Neural cell (in vitro differentiated cells): Measurements from ENCODE around the gene TNS3. TPM values are rescaled to one million over a fixed set of nuclear protein-coding genes. Genes with fewer than 3 reads are reported as not detected.

ENCODE experiments used
- H2AFZ ChIP-seq: fragments of 200-600, 300-800 bp; sonication (generic), shearing (Covaris generic); 2 replicates; pipeline ENCODE4 v1.6.0; 2014; ENCODE audit warnings: low read depth, mild to moderate bottlenecking, antibody characterized with exemption, low read length, moderate library complexity
- H3F3A ChIP-seq: fragments of 200-600 bp; shearing (Covaris generic); 2 replicates; pipeline ENCODE4 v1.6.1; 2016; ENCODE audit warnings: mild to moderate bottlenecking, moderate library complexity, mixed read lengths, antibody characterized with exemption, low read length; ENCODE audit not compliant: insufficient read depth, poor library complexity, severe bottlenecking
- H3K27ac ChIP-seq: fragments of 200-600, 300-800 bp; sonication (generic), shearing (Covaris generic); 2 replicates; pipeline ENCODE4 v1.5.1; 2014; ENCODE audit warnings: mild to moderate bottlenecking, low read length, moderate library complexity
- H3K27me3 ChIP-seq: fragments of 300-800, 200-600 bp; sonication (generic), shearing (Covaris generic); 2 replicates; pipeline ENCODE4 v1.6.0; 2014; ENCODE audit warnings: mild to moderate bottlenecking, low read depth, low read length, moderate library complexity; ENCODE audit not compliant: insufficient read depth
- H3K36me3 ChIP-seq: fragments of 300-800, 200-600 bp; sonication (generic), shearing (Covaris generic); 2 replicates; pipeline ENCODE4 v1.5.1; 2014; ENCODE audit warnings: mild to moderate bottlenecking, antibody characterized with exemption, low read length, moderate library complexity; ENCODE audit not compliant: insufficient read depth
- H3K4me2 ChIP-seq: fragments of 300-800, 200-600 bp; sonication (generic), shearing (Covaris generic); 2 replicates; pipeline ENCODE4 v1.6.0; 2014; ENCODE audit warnings: mild to moderate bottlenecking, low read length
- H3K4me3 ChIP-seq: fragments of 300-800, 200-600 bp; sonication (generic), shearing (Covaris generic); 2 replicates; pipeline ENCODE4 v1.5.1; 2014; ENCODE audit warnings: mild to moderate bottlenecking, low read length, moderate library complexity
- H3K79me2 ChIP-seq: fragments of 200-600 bp; shearing (Covaris generic); replicated peaks from 2 replicates; pipeline ENCODE4 v1.6.0; 2014; ENCODE audit warnings: mild to moderate bottlenecking, low read length, moderate library complexity; ENCODE audit not compliant: insufficient read depth
- H3K9ac ChIP-seq: fragments of 300-800, 200-600 bp; sonication (generic), shearing (Covaris generic); 2 replicates; pipeline ENCODE4 v1.6.1; 2016; ENCODE audit warnings: mild to moderate bottlenecking, low read length, mixed read lengths
- H3K9me2 ChIP-seq: fragments of 200-600 bp; shearing (Covaris generic); 2 replicates; pipeline ENCODE4 v1.6.1; 2016; ENCODE audit warnings: mild to moderate bottlenecking, low read length, mixed read lengths; ENCODE audit not compliant: insufficient read depth
- H3K9me3 ChIP-seq: fragments of 200-600, 300-800 bp; sonication (generic), shearing (Covaris generic); 2 replicates; pipeline ENCODE4 v1.6.1; 2016; ENCODE audit warnings: mild to moderate bottlenecking, mixed run types, low read length, moderate library complexity, mixed read lengths
- H4K20me1 ChIP-seq: fragments of 200-600 bp; shearing (Covaris generic); 2 replicates; pipeline ENCODE4 v1.6.1; 2016; ENCODE audit warnings: mild to moderate bottlenecking, mixed run types; ENCODE audit not compliant: insufficient read depth
- CTCF ChIP-seq: fragments of 450-650 bp; IDR thresholded peaks from 2 replicates; pipeline ENCODE4 v1.5.1; 2014; ENCODE audit warnings: antibody characterized with exemption, mild to moderate bottlenecking, moderate library complexity; ENCODE audit not compliant: poor library complexity, severe bottlenecking
- EP300 ChIP-seq: fragments of 450-650 bp; conservative IDR thresholded peaks from 2 replicates; pipeline ENCODE4 v1.6.1; 2014; ENCODE audit warnings: antibody characterized with exemption, mild to moderate bottlenecking, moderate library complexity; ENCODE audit not compliant: poor library complexity, severe bottlenecking
- EZH2 ChIP-seq: fragments of 200-600, 300-800 bp; shearing (Covaris generic), sonication (generic); IDR thresholded peaks from 2 replicates; pipeline ENCODE4 v1.6.1; 2014; ENCODE audit warnings: antibody characterized with exemption, low read length, borderline replicate concordance, mild to moderate bottlenecking; ENCODE audit not compliant: insufficient read depth, poor library complexity, severe bottlenecking
- MXI1 ChIP-seq: fragments of 450-650 bp; conservative IDR thresholded peaks from 2 replicates; pipeline ENCODE4 v1.6.1; 2014; ENCODE audit warnings: antibody characterized with exemption, mild to moderate bottlenecking; ENCODE audit not compliant: poor library complexity, severe bottlenecking
- POLR2AphosphoS5 ChIP-seq: IDR thresholded peaks from 2 replicates; pipeline ENCODE4 v1.6.1; 2012
- RAD21 ChIP-seq: fragments of 450-650 bp; conservative IDR thresholded peaks from 2 replicates; pipeline ENCODE4 v1.6.1; 2014; ENCODE audit warnings: antibody characterized with exemption, mild to moderate bottlenecking, moderate library complexity
- REST ChIP-seq: IDR thresholded peaks from 2 replicates; pipeline ENCODE4 v1.6.1; 2012; ENCODE audit warnings: borderline replicate concordance
- SMC3 ChIP-seq: fragments of 450-650 bp; conservative IDR thresholded peaks from 2 replicates; pipeline ENCODE4 v1.6.1; 2014; ENCODE audit warnings: antibody characterized with exemption, mild to moderate bottlenecking, moderate library complexity; ENCODE audit not compliant: poor library complexity
- TAF1 ChIP-seq: IDR thresholded peaks from 2 replicates; pipeline ENCODE4 v1.6.1; 2012; ENCODE audit warnings: low read depth
- polyA plus RNA-seq: library from polyadenylated mRNA; depleted of rRNA; stranded (reverse); fragments of >200 nt; gene quantifications from 2 replicates; pipeline ENCODE4 v1.2.3, GENCODE V29; 2014

TNS3 gene
- polyA plus RNA-seq, 1 donor from 2014 or later = 0.58 TPM

- Histone ChIP-seq H3K4me3 (no peak overlapping the region), H2AFZ (no peak overlapping the region), H3K27me3 (no peaks in the 10 kb centered on the region), H3K9me2 (no peaks in the 10 kb centered on the region), H3K27ac (no peak overlapping the region), H3K9me3 (no peaks in the 10 kb centered on the region), H4K20me1 (no peaks in the 10 kb centered on the region), H3K79me2 (no peaks in the 10 kb centered on the region), H3F3A (no peaks in the 10 kb centered on the region), H3K36me3 (no peaks in the 10 kb centered on the region), H3K9ac (no peak overlapping the region), H3K4me2 (no peak overlapping the region)
- TF ChIP-seq MXI1 (no peak), TAF1 (no peak), REST (no peak), POLR2AphosphoS5 (no peak), CTCF (no peak), EZH2 (no peak), RAD21 (no peak), SMC3 (no peak), EP300 (no peak)
Measured at GRCh38 chr7:47433564-47433895, 148.4 kb downstream of the TNS3 start.

GRCh38 chr7:47432671-47433563 is 149.0 kb downstream of the TNS3 start:
- H3K27ac ChIP-seq = no peak overlapping the region
- no peaks in the 10 kb centered on the region for H3K36me3 ChIP-seq
- no peaks in the 10 kb centered on the region for H3K9me3 ChIP-seq
- no peak overlapping the region for H3K4me2 ChIP-seq
- H3K9me2 ChIP-seq = no peaks in the 10 kb centered on the region
- no peaks in the 10 kb centered on the region for H4K20me1 ChIP-seq
- no peaks in the 10 kb centered on the region for H3F3A ChIP-seq
- no peaks in the 10 kb centered on the region for H3K79me2 ChIP-seq
- TF ChIP-seq MXI1 (no peak), POLR2AphosphoS5 (no peak), REST (no peak), EP300 (no peak), CTCF (no peak), SMC3 (no peak), RAD21 (no peak), TAF1 (no peak)
- no peak overlapping the region for H2AFZ ChIP-seq
- H3K27me3 ChIP-seq = no peaks in the 10 kb centered on the region
- H3K4me3 ChIP-seq = no peak overlapping the region
- H3K9ac ChIP-seq = no peak overlapping the region
